Transverse colon (tissue), 4 donors: ENCODE measurements around the gene ZNF319. TPM values are rescaled to one million over a fixed set of nuclear protein-coding genes. Genes with fewer than 3 reads are reported as not detected.

Source experiments
- DNase-seq: peaks from one replicate; pipeline ENCODE4 v3.0.0-alpha.2; 2019
- H3K27ac ChIP-seq, 4 donors: fragments of 200-600 bp; sonication (generic); 2 replicates each; pipeline ENCODE4 v1.5.1; 2016 to 2018; ENCODE audit warnings: inconsistent platforms in 4 of 4
- H3K27me3 ChIP-seq: fragments of 200-600 bp; sonication (generic); 2 replicates; pipeline ENCODE4 v1.5.1; 2017; ENCODE audit warnings: inconsistent platforms
- H3K36me3 ChIP-seq, 4 donors: fragments of 200-600 bp; sonication (generic); 2 replicates each; pipeline ENCODE4 v1.5.1; 2017 to 2019; ENCODE audit warnings: inconsistent platforms in 4 of 4
- H3K4me1 ChIP-seq, 4 donors: fragments of 200-600 bp; sonication (generic); 2 replicates each; pipeline ENCODE4 v1.5.1; 2017 to 2020; ENCODE audit warnings: inconsistent platforms in 4 of 4
- H3K4me3 ChIP-seq, 4 donors: fragments of 200-600 bp; sonication (generic); 1 replicate in 1 of 4; 2 replicates in 3 of 4; pipeline versions ENCODE4 v1.5.1 to v1.6.1; 2017 to 2019; ENCODE audit warnings: inconsistent platforms in 4 of 4
- H3K9me3 ChIP-seq, 2 donors: fragments of 200-600 bp; sonication (generic); 2 replicates each; pipeline ENCODE4 v1.5.1; 2017 to 2019; ENCODE audit warnings: inconsistent platforms in 2 of 2
- EP300 ChIP-seq: sonication (generic); formaldehyde crosslinking; IDR thresholded peaks from one replicate; pipeline ENCODE4 v1.6.1; 2017; ENCODE audit warnings: antibody characterized with exemption, low read depth
- POLR2A ChIP-seq: fragments of 450-650 bp; IDR thresholded peaks from one replicate; pipeline ENCODE4 v1.6.1; 2016; ENCODE audit warnings: antibody characterized with exemption, mild to moderate bottlenecking, moderate library complexity
- POLR2AphosphoS5 ChIP-seq, 3 donors: sonication (generic); formaldehyde crosslinking; IDR thresholded peaks; one replicate each; pipeline ENCODE4 v1.6.1; 2016; ENCODE audit warnings: antibody characterized with exemption in 3 of 3
- WGBS, 2 donors: methylation state at CpG; one replicate each; pipeline ENCODE4 v1.1.5; 2018; ENCODE audit warnings: low coverage in 1 of 2; 5-methylcytosine and 5-hydroxymethylcytosine counted together
- in situ Hi-C, 4 donors: fragments of 200-750 bp; cut with MboI; loops; one replicate each; pipeline versions ENCODE4 v1.15.0 to v1.15.1; 2017; ENCODE audit warnings: low sequenced_read_pairs in 3 of 4, low pct_ligation_motif_present in 1 of 4, low pct_unique_long_range_greater_than_20kb in 1 of 4
- intact Hi-C: fragments of 100-400 bp; cut with DNase I; formaldehyde crosslinking; loops from one replicate; pipeline ENCODE4 v1.15.1; 2023; ENCODE audit warnings: low total_unique reads
- total RNA-seq, 4 donors: library from RNA; depleted of rRNA; stranded (reverse); fragments of >200 nt; gene quantifications; one replicate each; pipeline ENCODE4 v1.1.0, GENCODE V29; 2016
- TF ChIP-seq, protein P1 (sequence below), 5 experiments: fragments of 200-600 bp in 3 of 5; fragments of 450-650 bp in 2 of 5; sonication (generic) in 3 of 5; IDR thresholded peaks; 1 replicate in 2 of 5; 2 replicates in 3 of 5; pipeline ENCODE4 v1.5.1; 2016 to 2017; ENCODE audit warnings: antibody characterized with exemption in 5 of 5, inconsistent platforms in 3 of 5, mild to moderate bottlenecking in 2 of 5, moderate library complexity in 1 of 5

The ZNF319 gene
- total RNA-seq, 4 donors from 2014 or later = 6.4 to 11.6 (median 6.5) TPM

DNA sequence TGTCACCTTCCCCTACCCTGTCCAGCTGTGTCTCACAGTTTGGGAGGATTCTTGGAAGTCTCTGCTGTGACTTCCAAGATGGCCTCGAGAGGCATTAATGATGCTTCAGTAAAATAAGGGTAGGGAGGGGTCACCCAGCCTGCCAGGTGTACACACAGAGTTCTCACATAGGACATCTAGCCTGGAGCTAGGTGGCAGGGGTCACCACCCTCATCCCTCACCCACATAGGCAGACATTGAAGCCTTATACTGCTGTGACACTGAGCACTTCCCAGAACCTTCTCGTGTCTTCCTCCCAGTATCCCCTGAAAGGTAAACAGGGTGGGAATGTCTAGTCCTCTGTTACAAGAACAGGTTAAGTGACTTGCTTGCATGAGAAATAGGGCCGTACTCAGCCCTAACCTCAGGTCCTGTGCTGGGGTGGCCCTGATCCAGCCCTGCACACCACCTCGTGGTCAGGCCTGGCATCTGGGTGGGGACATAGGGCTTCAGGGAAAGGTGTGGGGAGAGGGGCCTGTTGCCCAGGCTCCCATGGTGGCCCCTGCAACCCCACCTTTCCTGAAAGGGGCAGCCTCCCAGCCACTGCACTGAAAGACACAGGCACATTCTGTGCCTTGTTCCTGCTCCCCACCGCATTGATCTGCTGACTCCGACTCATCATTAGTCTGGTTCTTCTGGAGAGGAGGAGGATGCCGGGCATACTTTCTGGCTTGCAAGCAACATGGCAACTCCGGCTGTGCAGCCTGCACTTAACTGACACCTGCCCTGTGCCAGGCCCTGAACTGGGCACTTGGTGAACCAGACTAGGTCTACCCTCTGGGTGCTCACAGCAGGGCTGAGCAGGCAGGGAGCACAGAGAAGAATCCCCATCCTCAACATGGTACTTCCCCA, 21.4 kb upstream of the ZNF319 start:
- no peaks in the 10 kb centered on the region for H3K36me3 ChIP-seq
- TF ChIP-seq POLR2AphosphoS5 (IDR thresholded peaks at IDR 0.05) (no peak), POLR2A (no peak), EP300 (no peak)
- TF ChIP-seq, protein P1, sequence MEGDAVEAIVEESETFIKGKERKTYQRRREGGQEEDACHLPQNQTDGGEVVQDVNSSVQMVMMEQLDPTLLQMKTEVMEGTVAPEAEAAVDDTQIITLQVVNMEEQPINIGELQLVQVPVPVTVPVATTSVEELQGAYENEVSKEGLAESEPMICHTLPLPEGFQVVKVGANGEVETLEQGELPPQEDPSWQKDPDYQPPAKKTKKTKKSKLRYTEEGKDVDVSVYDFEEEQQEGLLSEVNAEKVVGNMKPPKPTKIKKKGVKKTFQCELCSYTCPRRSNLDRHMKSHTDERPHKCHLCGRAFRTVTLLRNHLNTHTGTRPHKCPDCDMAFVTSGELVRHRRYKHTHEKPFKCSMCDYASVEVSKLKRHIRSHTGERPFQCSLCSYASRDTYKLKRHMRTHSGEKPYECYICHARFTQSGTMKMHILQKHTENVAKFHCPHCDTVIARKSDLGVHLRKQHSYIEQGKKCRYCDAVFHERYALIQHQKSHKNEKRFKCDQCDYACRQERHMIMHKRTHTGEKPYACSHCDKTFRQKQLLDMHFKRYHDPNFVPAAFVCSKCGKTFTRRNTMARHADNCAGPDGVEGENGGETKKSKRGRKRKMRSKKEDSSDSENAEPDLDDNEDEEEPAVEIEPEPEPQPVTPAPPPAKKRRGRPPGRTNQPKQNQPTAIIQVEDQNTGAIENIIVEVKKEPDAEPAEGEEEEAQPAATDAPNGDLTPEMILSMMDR (IDR thresholded peaks at IDR 0.05) = no peak
- peak overlapping the region; percentile 92 to 97 (median 95) for H3K27ac ChIP-seq
- in situ Hi-C loops = loop anchor here in 3 of 4 donors (5.0 to 25.0 kb wide), 6 partner anchors 103 to 640 kb away; partner anchors contain the start of gene CFAP20 (in 2 of the 3)
- H3K9me3 ChIP-seq = no peaks in the 10 kb centered on the region
- WGBS, 2 donors = 74% methylated on average over 8 of the region's 8 CpGs; no CpG with 5 or more reads in 1 of the 2 donors
- peaks cover 18 to 48% (median 40%) of the 10 kb centered on the region in 4 donors for H3K4me1 ChIP-seq
- H3K27me3 ChIP-seq = no peaks in the 10 kb centered on the region
- intact Hi-C loops = loop anchor here (5.0 kb wide), 1 partner anchor 100 kb away; no protein-coding TSS in a partner anchor
- no peak for DNase-seq
- H3K4me3 ChIP-seq = no peak overlapping the region

DNA sequence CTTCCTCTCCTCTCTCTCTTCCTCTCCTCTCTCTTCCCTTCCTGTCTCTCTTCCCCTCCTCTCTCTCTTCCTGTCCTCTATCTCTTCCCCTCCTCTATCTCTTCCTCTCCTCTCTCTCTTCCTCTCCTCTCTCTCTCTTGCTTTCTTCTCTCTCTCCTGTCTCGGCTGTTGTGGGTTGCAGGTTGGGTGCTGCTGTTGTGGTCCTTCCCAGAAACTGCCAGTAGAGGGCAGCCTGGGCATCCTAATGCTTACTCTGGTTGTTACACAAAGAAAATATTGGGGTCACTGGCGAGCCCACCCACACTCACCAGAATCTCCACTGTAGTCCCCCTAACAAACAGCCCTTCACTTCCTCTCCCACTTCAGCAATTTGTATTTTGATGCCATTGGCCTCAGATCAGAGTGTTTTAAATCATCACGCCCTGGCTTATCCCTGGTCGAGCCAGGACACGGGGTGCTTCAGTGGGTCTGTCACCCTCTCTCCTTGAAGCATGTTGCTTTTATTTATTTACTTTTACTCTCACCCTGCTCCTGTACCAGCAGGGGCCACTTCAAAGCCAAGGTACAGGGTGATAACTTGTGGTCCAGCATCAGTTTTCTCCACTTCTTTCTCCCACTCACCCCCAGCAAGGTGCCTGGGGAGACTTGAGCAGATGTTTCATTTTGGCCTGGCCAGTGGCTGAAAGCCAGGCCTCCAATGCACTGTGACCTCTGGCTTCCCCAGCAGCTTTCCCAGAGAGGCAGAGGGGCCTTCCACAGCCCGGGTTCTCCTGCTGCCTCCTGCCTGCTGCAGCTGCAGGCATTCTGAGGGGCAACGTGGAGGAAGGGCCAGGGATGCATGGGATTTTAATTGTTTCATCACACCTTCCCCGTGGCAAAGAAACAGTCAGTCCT, 20.4 kb upstream of the ZNF319 start:
- no peak overlapping the region for H3K4me3 ChIP-seq
- TF ChIP-seq POLR2A = no peak
- no peak for TF ChIP-seq EP300
- TF ChIP-seq POLR2AphosphoS5 (IDR thresholded peaks at IDR 0.05) = no peak
- TF ChIP-seq, protein P1 (IDR thresholded peaks at IDR 0.05) = peak; percentile 74 to 87 (median 78)
- DNase-seq = peak; percentile 72
- H3K36me3 ChIP-seq = no peaks in the 10 kb centered on the region
- intact Hi-C loops = loop anchor here (5.0 kb wide), 1 partner anchor 101 kb away; no protein-coding TSS in a partner anchor
- in situ Hi-C loops = loop anchor here in 3 of 4 donors (5.0 to 25.0 kb wide), 6 partner anchors 104 to 641 kb away; partner anchors contain the start of gene CFAP20 (in 2 of the 3)
- WGBS, 2 donors = 59 to 66% methylated on average over 4 to 8 of the region's 8 CpGs
- H3K27ac ChIP-seq = no peak overlapping the region
- peaks cover 18 to 41% (median 35%) of the 10 kb centered on the region in 4 donors for H3K4me1 ChIP-seq
- H3K9me3 ChIP-seq = no peaks in the 10 kb centered on the region
- no peaks in the 10 kb centered on the region for H3K27me3 ChIP-seq

DNA sequence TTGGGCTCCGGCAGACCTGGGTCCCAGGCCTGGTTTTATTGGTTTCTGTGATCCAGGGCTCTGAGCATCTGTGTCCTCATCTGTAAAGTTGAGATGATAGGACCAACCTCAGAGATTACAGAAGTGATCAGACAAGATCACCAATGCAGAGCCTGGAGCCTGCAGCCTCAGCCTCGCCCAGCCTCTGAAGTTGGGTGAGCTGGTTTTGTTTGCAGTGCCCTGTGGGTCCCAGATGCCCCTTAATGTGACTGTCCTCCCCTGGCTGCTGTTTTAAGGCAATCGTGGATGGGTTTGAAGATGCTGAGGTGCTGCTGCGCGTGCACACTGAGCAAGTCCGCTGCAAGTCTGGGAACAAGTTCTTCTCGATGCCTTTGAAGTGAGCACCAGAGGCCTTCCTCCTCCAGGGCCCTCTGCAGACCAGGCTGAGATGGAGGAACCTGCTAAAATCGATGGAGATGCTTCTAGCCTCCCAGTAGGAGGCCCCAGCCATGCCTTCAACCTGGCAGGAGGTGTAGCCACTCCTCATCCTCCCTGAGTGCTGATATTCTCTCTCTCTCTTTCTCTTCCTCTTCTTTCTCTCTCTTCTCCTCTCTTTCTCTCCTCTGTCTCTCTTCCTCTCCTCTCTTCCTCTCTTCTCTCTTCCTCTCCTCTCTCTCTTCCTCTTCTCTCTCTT, 19.5 kb upstream of the ZNF319 start:
- H3K4me1 ChIP-seq = peaks cover 18 to 37% (median 29%) of the 10 kb centered on the region in 4 donors
- H3K27ac ChIP-seq = no peak overlapping the region
- WGBS, 2 donors = 86% methylated on average over 8 of the region's 8 CpGs; no CpG with 5 or more reads in 1 of the 2 donors
- H3K4me3 ChIP-seq = no peak overlapping the region
- H3K27me3 ChIP-seq = no peaks in the 10 kb centered on the region
- DNase-seq = no peak
- no peaks in the 10 kb centered on the region for H3K9me3 ChIP-seq
- TF ChIP-seq POLR2A (no peak), EP300 (no peak), POLR2AphosphoS5 (IDR thresholded peaks at IDR 0.05) (no peak)
- TF ChIP-seq, protein P1 (IDR thresholded peaks at IDR 0.05) = no peak
- no peaks in the 10 kb centered on the region for H3K36me3 ChIP-seq
- intact Hi-C loops = loop anchor here (5.0 to 10.0 kb wide), 2 partner anchors 102 to 265 kb away; no protein-coding TSS in a partner anchor
- in situ Hi-C loops = loop anchor here in 3 of 4 donors (5.0 to 25.0 kb wide), 6 partner anchors 105 to 642 kb away; partner anchors contain the start of gene CFAP20 (in 3 of the 3)
